Left cardiac atrium (tissue), 4 donors: ENCODE data around the gene HLTF. TPM values are rescaled to one million over a fixed set of nuclear protein-coding genes. Genes with fewer than 3 reads are reported as not detected.

Experiments used
- ATAC-seq, 2 donors: fragments of 200-7000 bp; cut with Tn5 transposase; one replicate each; pipeline ENCODE4 v1.9.1; 2020; ENCODE audit warnings: mild to moderate bottlenecking in 2 of 2, moderate library complexity in 2 of 2
- DNase-seq: peaks from one replicate; pipeline ENCODE4 v3.0.0-alpha.2; 2020
- intact Hi-C, 2 donors: fragments of 100-400 bp; cut with DNase I; formaldehyde crosslinking; loops; one replicate each; pipeline versions ENCODE4 v1.14.1 to v1.15.1; 2022 to 2023
- total RNA-seq, 2 donors: library from RNA; stranded (reverse); fragmentation: NEBNext Ultra II Directional; extraction: Animal tissue kit (Norgen Biotek cat#: 25700); gene quantifications; one replicate each; pipeline ENCODE4 v1.2.1, GENCODE V29; 2021
- donor health status: DM: no; HTN: yes; CAD: no.
- donor health status: DM: no; HTN: yes; CAD: no; lungs with severe emphysema.
- donor health status: DM: yes; HTN: yes; CAD: no.
- donor health status: Dilated cardiomyopathy.

The HLTF gene
- total RNA-seq, 2 donors from 2014 or later, result 18.9 to 25.0 TPM

DNA sequence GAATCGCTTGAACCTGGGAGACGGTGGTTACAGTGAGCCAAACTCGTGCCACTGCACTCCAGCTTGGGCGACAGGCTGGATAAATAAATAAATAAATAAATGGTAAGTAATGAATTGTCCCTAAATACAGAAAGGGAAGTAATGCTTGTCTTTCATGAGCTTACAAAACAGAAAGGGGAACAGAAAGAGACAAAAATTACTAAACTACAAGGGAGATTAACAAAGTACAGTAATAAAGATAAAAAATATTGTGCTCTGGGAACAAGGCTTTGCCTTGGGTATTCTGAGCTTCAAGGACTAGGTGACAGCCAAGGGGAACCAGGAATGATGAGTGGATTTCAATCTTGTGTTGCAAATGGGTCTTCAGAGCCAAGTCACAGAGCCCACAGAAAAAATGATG is 9.2 kb upstream of the HLTF start:
- DNase-seq (no peak), ATAC-seq (no peak)
- intact Hi-C loops, result no loop called here

DNA sequence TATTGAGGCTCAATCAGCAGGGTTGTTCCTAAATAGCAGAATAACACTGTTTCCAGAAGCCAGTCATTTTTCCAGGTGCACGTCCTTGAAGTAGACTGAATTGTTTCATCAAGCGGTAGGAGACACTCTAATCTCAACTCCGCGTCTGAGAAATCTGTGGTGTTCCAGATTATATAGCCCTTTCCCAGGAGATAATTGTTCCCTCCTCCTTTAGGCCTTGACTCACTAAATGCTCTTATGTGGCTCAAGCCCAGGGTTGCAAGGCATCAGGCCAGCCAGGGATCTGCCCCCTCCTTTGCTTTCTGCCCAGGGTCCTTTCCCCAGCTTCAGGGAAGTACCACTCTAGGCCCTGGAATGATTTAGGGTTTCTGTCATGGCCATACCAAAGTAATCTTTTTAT is 5.7 kb upstream of the HLTF start:
- no peak for DNase-seq
- ATAC-seq, result no peak
- intact Hi-C loops, result no loop called here

- DNase-seq (no peak), ATAC-seq (no peak)
- intact Hi-C loops, result no loop called here
Observed at GRCh38 chr3:149090907-149091306, 4.6 kb upstream of the HLTF start.

DNA sequence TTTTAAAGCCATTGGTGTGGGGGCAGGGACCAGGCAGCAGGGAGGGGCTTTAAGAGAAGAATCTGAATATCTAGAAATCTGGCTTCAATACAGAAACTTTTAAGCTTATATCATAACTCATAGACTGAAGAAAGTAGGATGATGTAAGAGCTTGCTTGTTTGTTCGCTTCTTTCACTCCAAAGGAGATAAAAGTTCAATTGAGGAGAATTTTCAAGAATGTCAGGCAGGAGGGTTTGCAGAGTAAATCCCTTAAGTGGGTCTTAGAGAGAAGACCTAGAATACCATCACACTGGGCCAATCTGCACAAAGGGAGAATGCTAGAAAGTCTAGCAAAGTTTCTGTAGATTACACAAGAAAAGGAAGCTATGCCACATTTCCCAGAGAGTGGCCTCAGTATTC is 4.1 kb upstream of the HLTF start:
- intact Hi-C loops, result no loop called here
- ATAC-seq (no peak), DNase-seq (no peak)

GRCh38 chr3:149089395-149089794 is 3.1 kb upstream of the HLTF start:
- intact Hi-C loops, result no loop called here

DNA sequence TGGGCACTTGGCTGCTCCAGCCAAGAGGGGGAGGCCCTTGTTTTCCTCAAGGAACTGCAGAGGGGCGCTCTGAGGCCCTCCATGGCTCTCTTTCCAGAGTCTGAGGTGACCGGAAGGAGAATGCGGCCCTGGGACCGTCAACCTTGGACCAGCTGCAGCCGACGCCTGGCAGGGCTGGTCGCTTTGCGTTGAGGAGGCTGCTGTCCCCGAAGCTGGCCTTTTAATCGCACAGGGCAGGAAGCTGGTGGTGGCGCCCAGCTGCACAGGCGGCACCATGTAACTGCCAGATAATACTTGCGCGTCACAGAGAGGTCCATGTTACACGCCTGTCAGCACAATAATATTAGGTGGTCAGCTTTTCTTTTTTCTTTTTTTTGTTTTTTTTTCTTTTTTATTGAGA is 875 bp upstream of the HLTF start:
- intact Hi-C loops, result no loop called here
- no peak for ATAC-seq
- DNase-seq, result no peak

More at GRCh38 chr3:149089395-149089794, 3.1 kb upstream of the HLTF start:
- DNase-seq (no peak), ATAC-seq (no peak)

DNA sequence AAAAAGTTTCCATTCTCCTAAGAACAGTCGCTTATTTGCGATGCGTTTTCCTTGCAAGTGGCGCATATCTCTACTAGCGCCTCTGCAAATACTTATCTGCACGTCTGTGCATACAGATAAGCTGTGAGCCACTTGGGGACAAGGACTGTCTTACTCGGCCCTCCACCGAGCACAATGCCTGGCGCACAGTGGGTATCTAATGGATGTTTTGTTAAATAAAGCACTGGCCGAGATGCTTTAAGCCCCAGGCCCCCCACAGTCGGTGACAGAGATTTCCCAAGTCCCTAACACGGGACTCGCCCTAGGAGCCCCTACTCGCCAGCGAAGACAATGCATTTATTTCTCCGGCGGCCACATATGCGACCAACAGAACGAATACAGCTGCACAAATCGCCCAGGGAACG is 503 bp downstream of the HLTF start:
- DNase-seq (no peak), ATAC-seq (peak; percentile 17 to 62)
- intact Hi-C loops, result no loop called here

GRCh38 chr3:149081772-149082171 is 4.6 kb downstream of the HLTF start:
- DNase-seq (no peak), ATAC-seq (no peak)
- intact Hi-C loops, result no loop called here

DNA sequence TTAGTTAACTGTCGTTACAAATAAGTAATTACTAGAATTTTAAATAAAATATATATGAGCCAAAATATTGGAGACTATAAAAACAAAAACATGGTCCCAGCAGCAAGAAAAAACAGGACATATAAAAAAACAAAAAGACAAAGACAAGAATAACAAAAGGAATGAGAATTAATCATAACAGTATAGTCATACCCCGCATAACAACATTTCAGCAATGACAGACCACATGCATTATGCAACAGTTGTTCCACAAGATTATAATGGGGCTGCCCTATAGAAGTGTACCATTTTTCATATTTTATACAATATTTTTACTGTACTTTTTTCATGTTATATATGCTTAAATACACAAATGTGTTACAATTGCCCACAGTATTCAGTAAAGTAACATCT is 5.6 kb downstream of the HLTF start:
- intact Hi-C loops, result no loop called here

GRCh38 chr3:149080011-149080698 is 6.2 kb downstream of the HLTF start:
- intact Hi-C loops, result no loop called here
- no peak for DNase-seq
- no peak for ATAC-seq

More for the DNA sequence above, 5.6 kb downstream of the HLTF start:
- ATAC-seq (no peak), DNase-seq (no peak)

DNA sequence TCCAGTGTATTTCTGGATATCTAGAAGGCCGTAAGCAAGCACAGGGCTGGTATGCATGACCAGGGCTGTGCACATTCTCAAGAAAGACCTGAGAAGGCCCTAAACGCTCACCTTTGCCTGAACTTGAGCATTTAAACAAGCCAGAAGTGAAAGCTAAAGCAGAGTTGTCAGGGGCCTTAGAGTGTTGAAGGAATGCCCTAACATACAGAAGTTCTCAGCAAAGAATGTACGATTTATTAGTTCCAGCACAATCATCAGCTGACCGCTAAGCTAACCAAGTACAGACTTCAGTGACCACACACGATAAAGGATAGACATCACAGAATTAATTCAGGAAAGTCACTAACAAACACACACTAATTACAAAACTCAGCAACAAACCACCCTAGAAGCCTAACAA is 8.7 kb downstream of the HLTF start:
- ATAC-seq (no peak), DNase-seq (no peak)
- intact Hi-C loops, result no loop called here

- intact Hi-C loops, result no loop called here
- ATAC-seq, result no peak
- no peak for DNase-seq
Observed at GRCh38 chr3:149067883-149068282, 18.4 kb downstream of the HLTF start.

DNA sequence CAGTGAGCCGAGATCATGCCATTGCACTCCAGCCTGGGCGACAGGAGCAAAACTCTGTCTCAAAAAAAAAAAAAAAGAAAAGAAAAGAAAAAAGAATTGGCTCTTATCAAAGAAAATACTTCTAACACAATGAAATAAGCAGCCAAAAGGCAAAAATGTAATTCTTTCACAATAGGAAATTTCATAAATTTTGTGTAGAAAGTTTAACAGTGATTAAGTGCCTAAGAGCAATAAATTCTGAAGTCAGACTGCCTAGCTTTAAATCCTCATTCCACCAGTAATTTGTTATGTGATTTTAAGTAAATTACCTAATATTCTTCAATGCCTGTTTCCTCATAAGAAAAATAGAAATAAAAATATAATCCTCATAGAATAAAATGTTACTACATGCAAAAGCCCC is 24.6 kb downstream of the HLTF start:
- ATAC-seq (no peak), DNase-seq (no peak)
- intact Hi-C loops, result no loop called here

DNA sequence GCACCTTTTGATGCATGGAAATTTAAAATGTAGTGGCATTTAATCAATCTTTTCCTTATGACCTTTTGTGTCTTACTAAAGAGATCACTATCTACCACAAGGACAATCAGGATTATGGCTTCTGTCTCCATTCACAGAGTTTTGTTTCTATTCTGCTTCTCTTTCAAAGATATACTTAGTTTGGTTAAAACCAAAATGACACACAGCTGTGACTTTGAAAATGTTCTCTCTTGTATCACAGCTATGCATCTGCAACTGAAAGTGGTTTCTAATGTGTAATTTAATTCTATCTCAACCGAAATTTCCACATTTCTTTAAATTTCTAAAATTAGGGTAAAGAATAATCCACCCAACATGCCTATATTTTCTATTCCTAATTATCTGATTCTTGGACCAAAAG is 27.7 kb downstream of the HLTF start:
- DNase-seq (no peak), ATAC-seq (no peak)
- intact Hi-C loops, result no loop called here

GRCh38 chr3:149058198-149058597 is 28.1 kb downstream of the HLTF start:
- intact Hi-C loops, result no loop called here
- ATAC-seq, result no peak

GRCh38 chr3:149055575-149055974 is 30.8 kb downstream of the HLTF start:
- DNase-seq (no peak), ATAC-seq (no peak)
- intact Hi-C loops, result no loop called here

More at GRCh38 chr3:149058198-149058597, 28.1 kb downstream of the HLTF start:
- no peak for DNase-seq

DNA sequence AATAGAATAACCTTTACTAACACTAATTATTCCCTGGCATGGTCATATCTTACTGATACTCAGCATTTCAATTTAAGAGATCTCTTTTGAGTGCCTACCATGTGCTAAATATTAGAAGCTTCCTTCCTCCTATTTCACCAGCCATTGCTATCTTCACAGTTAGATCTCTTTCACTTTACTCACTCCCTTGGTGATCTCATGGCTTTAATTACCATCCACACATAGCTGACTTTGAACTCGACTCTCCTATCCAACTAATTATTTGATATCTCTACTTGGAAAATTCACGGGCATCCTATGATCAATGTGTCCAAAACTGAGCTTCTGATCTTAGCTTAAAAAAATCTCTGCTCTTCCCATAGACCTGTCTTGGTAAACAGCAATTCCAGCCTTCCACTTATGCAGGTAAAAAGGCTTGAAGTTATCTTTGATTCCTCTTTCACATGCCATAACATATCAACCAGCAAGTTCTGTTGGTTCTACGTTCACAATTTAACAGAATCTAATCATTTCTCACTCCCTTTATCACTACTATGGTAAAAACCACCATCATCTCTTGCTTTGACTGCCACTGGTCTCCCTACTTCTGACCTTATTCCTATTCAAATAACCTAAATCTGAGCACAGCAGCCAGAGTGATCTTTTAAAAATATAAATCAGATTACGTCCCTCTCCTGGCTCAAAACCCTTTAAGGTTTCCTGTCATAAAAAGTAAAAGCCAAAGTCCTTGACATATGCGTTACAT is 41.8 kb downstream of the HLTF start:
- DNase-seq (no peak), ATAC-seq (no peak)
- intact Hi-C loops, result no loop called here

DNA sequence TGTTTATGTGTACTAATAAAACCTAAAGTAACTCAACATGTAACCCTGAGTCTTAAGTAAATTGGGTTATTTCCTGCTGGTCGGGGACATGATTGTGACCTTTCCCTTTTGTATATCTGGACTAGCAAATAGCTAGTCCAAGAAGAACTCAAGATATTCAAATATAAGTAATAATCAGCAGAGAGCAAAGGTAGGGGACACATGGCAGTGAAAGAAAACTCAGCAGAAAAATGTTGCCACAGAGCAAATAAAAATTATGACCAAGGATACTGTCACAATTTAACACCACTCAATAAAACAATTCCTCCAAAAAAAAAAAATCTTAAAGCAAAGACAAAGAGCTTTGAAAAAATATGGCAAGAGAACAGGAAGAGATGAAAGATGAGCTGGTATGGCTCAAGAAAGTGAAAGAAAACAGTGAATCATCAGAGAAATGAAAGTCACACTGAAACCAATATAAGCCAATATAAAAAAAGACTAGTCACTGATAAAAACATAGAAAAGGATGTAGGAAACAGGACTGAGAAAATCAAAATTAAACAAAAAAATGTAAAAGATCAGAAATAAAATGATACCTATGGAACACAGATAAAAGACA is 43.4 kb downstream of the HLTF start:
- intact Hi-C loops, result no loop called here
- DNase-seq (no peak), ATAC-seq (no peak)

DNA sequence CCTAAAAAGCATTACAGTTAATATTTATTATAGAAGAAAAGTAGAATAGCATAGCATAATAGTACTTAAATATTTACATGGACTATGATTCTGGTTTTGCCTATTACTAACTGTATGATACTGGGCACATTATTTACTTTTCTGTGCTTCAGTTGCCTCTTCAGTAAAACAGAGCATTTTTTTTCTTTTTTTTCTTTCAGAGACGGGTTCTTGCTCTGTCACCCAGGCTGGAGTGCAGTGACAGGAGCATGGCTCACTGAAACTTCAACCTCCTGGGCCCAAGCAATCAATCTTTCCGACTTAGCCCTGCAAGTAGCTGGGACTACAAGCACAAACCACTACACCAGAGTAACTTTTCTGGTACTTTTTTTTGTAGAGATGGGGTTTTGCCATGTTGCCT is 48.0 kb downstream of the HLTF start:
- intact Hi-C loops, result no loop called here
- ATAC-seq (no peak), DNase-seq (no peak)

DNA sequence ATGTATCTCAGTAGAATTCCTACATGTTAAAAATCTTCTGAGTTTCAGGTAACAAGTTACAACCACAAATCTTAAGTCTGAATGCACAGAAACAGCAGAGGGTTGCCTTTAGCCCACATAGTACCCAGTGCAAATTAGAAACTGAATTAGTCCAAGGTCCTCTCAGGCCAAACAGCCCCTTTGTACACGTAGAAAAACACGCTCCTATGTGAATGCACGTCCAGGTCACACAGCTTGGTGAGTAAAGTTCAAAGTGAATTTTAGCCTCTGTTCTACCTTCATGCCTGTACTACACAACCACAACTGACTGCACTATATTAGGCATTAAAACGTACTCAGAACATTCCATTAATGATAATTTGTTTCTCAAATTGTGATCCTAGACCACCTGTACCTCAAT is 48.6 kb downstream of the HLTF start:
- DNase-seq (no peak), ATAC-seq (no peak)
- intact Hi-C loops, result no loop called here

DNA sequence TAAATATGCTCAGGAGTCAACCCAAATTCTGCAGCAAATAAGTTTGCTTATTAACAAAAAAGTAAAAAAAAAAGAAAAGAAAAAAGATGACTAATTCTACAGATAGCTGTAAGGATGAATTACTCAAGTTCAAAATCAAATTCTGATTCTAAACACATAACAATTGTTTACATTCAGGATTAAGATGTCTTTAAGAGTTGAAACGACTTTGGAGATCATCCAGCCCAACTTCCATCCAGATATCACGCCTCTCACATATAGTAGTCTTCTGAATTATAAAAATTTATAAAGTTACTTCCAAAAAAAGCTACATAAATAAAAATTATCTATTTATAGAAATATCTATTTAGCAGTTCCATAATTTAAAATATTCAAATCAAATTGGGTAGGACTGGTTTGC is 55.2 kb downstream of the HLTF start:
- ATAC-seq (no peak), DNase-seq (no peak)
- intact Hi-C loops, result no loop called here
